GM21381 (cell line): Measurements from ENCODE around the gene MMAA.
"Not testable (repeated sequence)": the region's sequence is repeated elsewhere in the genome, so short reads cannot be mapped to it uniquely, and the experiment has no call there.

Source experiments
- ATAC-seq: cut with Tn5 transposase; IDR thresholded peaks from one replicate; pipeline ENCODE4 v1.9.1; 2021; ENCODE audit warnings: mild to moderate bottlenecking, moderate library complexity; ENCODE audit not compliant: unreplicated experiment

The MMAA gene

DNA sequence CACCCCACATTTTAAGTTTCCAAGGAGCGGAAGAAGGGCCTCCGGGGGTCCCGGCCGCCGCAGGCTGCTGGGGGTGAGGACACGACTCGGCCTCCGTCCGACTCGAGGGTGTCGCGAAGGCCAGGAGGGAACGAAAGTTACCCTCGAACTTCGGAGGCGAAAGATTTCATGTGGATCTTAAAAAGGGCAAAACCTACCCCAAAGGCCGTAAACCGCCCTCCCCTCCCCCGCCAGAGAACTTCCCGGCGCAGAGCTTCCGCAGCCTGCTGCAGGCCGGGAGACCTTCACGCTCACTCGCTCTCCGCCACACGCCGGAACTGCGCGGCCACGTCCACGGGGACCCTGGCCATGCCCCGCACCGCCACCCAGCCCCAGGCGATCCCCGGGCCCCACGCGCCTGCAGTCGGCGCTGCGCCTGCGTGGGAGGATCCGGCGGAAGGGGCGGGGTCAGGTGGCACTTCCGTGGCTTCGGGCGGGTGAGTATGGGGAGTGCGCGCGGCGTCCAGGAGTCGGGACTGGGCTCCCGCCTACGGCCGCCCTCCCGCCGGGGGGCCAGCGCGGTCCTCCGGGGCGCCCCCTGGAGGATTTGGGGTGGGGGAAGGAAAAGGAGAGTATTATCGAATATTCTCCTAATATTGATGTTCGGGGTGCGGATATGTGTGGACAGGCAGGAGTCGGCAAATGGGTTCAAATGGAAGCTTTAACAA lies at the start of gene MMAA:
MMAA (plus strand) TSS at position 454 of the 707 bp plus-strand sequence. CDS start 19,755 bp downstream, outside the sequence.
- peak; percentile 86 for ATAC-seq

DNA sequence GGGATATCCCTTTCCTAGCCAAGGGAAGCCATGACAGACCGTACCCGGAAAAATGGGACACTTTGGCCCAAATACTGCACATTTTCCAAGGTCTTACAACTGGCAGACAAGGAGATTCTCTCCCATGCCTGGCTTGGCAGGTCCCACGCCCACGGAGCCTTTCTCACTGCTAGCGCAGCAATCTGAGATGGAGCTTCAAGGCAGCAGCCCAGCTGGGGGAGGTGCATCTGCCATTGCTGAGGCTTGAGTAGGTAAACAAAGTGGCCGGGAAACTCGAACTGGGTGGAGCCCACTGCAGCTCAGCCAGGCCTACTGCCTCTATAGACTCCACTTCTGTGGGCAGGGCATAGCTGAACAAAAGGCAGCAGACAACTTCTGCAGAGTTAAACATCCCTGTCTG lies 44.6 kb upstream of the MMAA start:
- ATAC-seq = not testable (repeated sequence)

- no peak for ATAC-seq
Measured at GRCh38 chr4:145580906-145581305, 38.3 kb upstream of the MMAA start.

GRCh38 chr4:145583191-145584055 lies 35.8 kb upstream of the MMAA start:
- no peak for ATAC-seq

DNA sequence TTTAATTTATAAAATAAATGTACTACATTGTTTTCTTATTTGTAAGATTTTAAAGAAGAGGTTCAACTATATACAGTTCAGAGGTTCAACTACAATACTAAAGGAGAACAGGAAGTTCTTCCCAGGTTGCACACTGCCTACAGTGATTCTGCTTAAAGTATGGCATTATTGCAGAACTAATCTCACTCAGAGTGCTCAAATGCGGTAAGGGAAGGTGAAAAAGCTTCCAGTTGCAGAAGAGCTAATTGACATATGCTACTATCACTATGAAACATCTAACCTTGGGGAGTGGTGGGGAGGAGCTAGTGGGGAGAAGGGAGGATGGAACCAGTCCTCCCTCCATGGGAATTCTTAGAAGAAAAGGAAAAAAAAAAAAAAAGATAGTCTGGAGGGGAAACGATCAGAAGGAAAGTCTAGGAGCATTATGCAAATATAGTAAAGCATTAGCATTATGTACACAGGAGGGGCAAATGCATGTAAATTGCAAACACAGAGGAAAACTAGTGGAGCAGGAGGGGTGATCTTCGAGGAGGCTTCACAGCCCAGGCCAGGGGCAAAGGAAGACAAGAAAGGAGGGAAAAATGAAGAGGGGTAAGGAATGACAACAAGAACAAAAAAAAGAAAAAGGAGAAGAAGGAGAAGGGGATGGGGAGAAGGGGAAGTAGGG lies 32.0 kb upstream of the MMAA start:
- no peak for ATAC-seq

GRCh38 chr4:145589381-145589780 lies 29.8 kb upstream of the MMAA start:
- not testable (repeated sequence) for ATAC-seq

GRCh38 chr4:145589916-145590702 lies 29.1 kb upstream of the MMAA start:
- ATAC-seq = no peak

- no peak for ATAC-seq
Measured at GRCh38 chr4:145602129-145602760, 16.9 kb upstream of the MMAA start.

- ATAC-seq = no peak
Measured at GRCh38 chr4:145605941-145606340, 13.2 kb upstream of the MMAA start.

DNA sequence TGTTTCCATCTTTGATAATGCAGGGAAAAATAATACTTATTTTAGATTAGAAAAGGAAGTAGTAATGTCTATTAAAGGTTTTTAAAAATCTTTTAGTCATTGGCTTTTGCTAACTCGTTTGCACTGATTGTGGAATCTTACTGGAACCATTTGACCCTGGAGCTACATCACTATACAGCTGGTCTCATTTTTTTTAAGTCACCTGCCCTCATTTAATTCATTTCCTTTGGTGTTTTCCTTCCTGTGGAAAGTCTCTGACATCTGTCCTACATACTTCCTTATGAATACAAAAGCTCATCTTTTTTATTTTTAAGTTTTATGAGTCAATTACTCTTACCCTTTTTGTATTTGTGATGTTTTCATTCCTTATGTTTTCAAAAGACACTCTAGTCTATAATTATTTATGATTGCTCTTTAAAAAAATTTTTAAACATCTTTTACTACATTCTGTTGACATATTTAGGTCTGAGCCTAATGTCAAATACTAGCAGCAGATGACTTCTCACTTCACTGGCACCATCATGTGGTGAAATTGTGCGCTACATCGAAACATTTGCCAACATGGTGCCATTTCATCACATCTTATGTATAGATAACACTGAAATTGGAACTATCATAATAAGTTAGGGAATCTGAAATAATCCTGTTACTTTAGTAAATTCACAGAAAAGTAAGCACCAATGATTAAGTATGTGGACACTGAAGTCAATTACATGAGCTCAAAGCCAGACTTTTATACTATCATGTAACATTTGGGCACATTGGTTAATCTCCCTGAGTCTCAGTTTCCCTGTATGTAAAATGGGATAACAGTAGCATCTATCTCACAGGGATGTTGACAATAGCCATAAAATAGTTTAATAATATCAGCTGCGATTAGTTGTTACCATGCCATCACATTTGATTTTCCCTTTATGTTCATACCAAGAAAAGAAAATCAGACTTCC lies 9.4 kb upstream of the MMAA start:
- ATAC-seq = no peak

DNA sequence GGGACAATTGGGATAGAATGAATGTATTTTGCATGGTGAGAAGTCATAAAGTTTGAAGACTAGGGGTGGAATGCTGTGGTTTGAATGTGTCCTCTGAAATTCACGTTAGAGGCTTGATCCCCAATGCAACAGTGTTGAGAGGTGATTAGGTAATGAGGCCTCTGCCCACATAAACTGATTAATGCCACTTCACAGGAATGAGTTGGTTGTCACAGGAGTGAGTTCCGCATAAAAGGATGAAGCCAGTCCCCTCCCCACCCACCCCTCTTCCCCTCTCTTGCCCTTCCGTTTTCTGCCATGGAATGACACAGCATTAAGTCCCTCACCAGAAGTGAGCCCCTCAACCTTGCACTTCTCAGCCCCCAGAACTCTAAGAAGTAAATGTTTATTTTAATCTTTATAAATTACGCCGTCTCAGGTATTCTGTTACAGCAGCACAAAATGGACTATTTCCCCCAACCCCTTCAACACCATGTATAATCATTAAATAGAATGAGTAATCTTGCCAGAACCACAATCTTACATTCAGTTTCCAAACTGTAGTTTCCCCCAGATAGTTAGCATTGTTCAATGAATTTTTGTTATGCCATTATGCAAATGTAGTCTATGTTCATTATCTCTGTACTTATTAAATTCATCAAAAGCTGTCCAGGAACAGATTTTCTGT lies 5.5 kb upstream of the MMAA start:
- peak; percentile 44 for ATAC-seq

DNA sequence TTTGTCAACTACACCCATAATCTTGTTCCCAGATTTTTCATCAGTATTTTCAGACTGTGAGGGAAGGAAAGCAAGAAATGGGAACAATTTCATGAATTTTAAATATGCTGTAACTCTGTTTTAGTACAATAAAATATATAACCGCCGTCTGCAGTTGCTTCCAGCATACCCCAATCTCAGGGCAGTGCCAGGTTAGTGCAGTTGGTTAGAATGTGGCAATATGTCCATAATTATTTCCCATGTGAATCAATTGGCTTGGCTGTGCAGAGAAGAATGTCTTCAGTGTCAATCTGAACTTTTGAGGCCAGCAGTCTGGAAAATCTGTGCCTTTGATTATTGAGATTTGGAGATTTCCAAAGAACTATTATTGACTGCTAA lies 5.0 kb upstream of the MMAA start:
- ATAC-seq = no peak

GRCh38 chr4:145618210-145618931 lies 814 bp upstream of the MMAA start:
- no peak for ATAC-seq

- ATAC-seq = peak; percentile 46
Measured at GRCh38 chr4:145619639-145619996, 433 bp downstream of the MMAA start.

- ATAC-seq = not testable (repeated sequence)
Measured at GRCh38 chr4:145622067-145622466, 2.9 kb downstream of the MMAA start.

DNA sequence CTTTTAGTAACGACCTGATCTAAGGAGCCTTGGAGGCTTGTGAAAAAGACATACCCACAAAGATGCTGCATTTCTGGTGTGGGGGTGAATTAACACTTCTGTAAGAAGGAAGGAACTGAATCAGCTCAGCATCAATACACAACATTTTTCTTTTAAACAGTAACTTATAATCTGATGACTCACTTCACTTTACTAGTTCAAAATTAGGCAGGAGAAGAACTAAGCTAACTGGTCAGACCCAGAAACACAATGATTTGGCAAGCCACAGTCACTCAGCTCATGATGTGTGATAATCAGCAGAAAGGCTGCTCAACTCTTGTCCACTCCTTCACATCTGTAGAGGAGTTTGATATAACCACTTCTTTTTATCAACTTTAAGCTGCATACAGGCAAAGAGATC lies 4.6 kb downstream of the MMAA start:
- peak; percentile 32 for ATAC-seq

DNA sequence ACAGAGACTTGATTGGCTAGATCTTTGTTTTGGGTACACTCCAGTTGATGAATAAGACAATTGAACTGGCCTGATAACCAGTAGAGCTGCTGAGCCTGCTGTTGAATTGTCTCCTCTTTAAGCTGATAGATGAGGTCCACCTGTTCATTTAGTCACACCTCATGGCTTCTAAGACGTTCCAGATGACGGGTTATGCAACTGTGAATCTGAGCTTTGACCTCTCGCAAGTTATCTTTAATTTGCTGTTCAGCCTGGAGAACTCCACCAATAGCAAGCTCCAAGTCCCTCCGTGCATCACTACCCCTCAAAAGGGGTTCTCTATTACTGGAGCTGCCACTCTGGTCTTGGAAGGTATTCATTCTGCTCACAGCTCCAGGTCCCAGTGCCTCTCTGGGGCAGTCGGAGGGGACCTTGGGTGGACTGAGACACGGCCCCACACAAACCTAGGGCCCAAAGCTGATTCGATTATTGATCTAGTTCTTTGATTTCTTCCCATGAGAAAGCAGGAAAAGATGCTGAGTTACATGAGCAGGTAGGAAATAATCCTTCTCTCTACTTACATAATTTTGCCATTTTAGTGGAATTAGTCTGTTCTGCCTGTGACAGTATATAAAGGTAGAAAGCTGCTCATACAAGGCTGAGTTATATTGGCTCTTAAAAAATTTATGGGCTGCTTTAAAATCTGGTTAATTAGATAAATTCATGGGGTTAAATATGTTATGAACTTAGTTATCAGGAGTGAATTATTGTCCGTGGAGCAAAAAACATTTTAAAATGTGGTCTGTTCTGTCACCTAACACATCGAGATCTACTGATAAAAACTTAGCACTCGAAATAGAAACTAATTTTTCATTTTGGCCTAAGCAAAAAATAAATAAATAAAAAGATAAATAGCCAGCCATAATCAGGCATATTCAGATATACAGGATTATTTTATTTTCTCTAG lies 6.8 kb downstream of the MMAA start:
- ATAC-seq = no peak
